ENCODE data around the gene KCNMA1.
A peak's percentile ranks its signal among the peaks of the same experiment; 100 is the strongest.

The KCNMA1 gene

GRCh38 chr10:77109351-77109994, 528.1 kb downstream of the KCNMA1 start:
- H3K4ac ChIP-seq (ENCODE audit: low read depth in 1 of 2, low read length in 2 of 2): no peak overlapping the region
- no peaks in the 10 kb centered on the region for H3K9me3 ChIP-seq (ENCODE audit: control insufficient read depth, low read length)
- no peak overlapping the region for H4K91ac ChIP-seq (ENCODE audit: low read length)
- peaks cover 1% of the 10 kb centered on the region for H3K79me1 ChIP-seq (replicated peaks; ENCODE audit: low read length, poor library complexity, severe bottlenecking)
- DNase-seq: no peak
- no peak overlapping the region for H2BK15ac ChIP-seq (ENCODE audit: low read depth, poor library complexity, severe bottlenecking)
- no peak overlapping the region for H3K4me3 ChIP-seq (ENCODE audit: insufficient read depth in 1 of 2, low read depth in 1 of 2, low read length in 2 of 2)
- H3K18ac ChIP-seq (ENCODE audit: low read depth in 1 of 2, low read length in 2 of 2): no peak overlapping the region
- H3K9ac ChIP-seq (ENCODE audit: low read length): no peak overlapping the region
- H2AFZ ChIP-seq (ENCODE audit: low read depth, low read length): no peak overlapping the region
- no peak overlapping the region for H4K8ac ChIP-seq (ENCODE audit: low read length)
- H3K27me3 ChIP-seq (ENCODE audit: control insufficient read depth in 1 of 2, insufficient read depth in 1 of 2, low read length in 2 of 2): no peaks in the 10 kb centered on the region
- H3K4me2 ChIP-seq (ENCODE audit: low read length, poor library complexity, severe bottlenecking): no peak overlapping the region
- WGBS: 92% methylated on average over 9 of the region's 9 CpGs
- peaks cover 0 to 2% of the 10 kb centered on the region in 2 experiments for H3K36me3 ChIP-seq (ENCODE audit: control insufficient read depth in 1 of 2, insufficient read depth in 2 of 2, low read depth in 1 of 2, low read length in 2 of 2)
- H3K23ac ChIP-seq (ENCODE audit: low read length in 2 of 2): no peak overlapping the region
- no peak overlapping the region for H2BK12ac ChIP-seq (ENCODE audit: low read length in 2 of 2)
- peaks cover 11% of the 10 kb centered on the region for H3K4me1 ChIP-seq (ENCODE audit: control insufficient read depth, insufficient read depth, low read depth, low read length)
- H2AK5ac ChIP-seq (ENCODE audit: low read length, severe bottlenecking): no peak overlapping the region
- no peak overlapping the region for H3K27ac ChIP-seq (ENCODE audit: low read length, poor library complexity, severe bottlenecking)
- no peak overlapping the region for H3K14ac ChIP-seq (ENCODE audit: low read length in 2 of 2)
- no peak overlapping the region for H2BK120ac ChIP-seq (ENCODE audit: low read depth, low read length)
- H2BK5ac ChIP-seq (ENCODE audit: low read depth, low read length, poor library complexity, severe bottlenecking): no peak overlapping the region

DNA sequence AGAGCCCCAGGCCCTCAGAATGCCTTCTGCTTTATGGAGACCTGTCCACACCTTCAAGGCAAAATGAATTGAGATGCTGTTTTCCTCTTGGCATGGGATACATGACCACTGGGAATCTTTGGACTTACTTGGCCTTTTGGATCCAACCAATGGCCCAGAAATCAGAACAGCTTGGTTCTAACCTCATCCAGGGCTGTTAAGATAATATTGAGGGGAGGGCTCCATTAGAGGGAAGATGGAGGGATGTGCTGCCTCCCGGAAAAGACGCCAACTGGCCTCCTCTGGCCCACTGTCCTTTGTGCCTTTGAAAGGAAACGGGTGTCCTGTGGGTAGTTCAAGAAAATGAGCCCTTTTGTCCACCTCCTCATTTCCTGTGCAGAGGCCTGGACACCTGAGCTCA, 530.9 kb downstream of the KCNMA1 start:
- Histone ChIP-seq H2BK5ac (ENCODE audit: low read depth, low read length, poor library complexity, severe bottlenecking) (no peak overlapping the region), H3K27me3 (ENCODE audit: control insufficient read depth in 1 of 2, insufficient read depth in 1 of 2, low read length in 2 of 2) (no peaks in the 10 kb centered on the region), H3K4me3 (ENCODE audit: insufficient read depth in 1 of 2, low read depth in 1 of 2, low read length in 2 of 2) (no peak overlapping the region), H3K4me1 (ENCODE audit: control insufficient read depth, insufficient read depth, low read depth, low read length) (peaks cover 8% of the 10 kb centered on the region), H3K79me1 (replicated peaks; ENCODE audit: low read length, poor library complexity, severe bottlenecking) (peaks cover 1% of the 10 kb centered on the region), H3K4ac (ENCODE audit: low read depth in 1 of 2, low read length in 2 of 2) (no peak overlapping the region), H2AK5ac (ENCODE audit: low read length, severe bottlenecking) (no peak overlapping the region), H2BK15ac (ENCODE audit: low read depth, poor library complexity, severe bottlenecking) (no peak overlapping the region), H4K91ac (ENCODE audit: low read length) (no peak overlapping the region), H3K4me2 (ENCODE audit: low read length, poor library complexity, severe bottlenecking) (no peak overlapping the region), H3K14ac (ENCODE audit: low read length in 2 of 2) (no peak overlapping the region), H3K9ac (ENCODE audit: low read length) (no peak overlapping the region), H2AFZ (ENCODE audit: low read depth, low read length) (no peak overlapping the region), H3K18ac (ENCODE audit: low read depth in 1 of 2, low read length in 2 of 2) (no peak overlapping the region), H2BK12ac (ENCODE audit: low read length in 2 of 2) (no peak overlapping the region), H3K27ac (ENCODE audit: low read length, poor library complexity, severe bottlenecking) (no peak overlapping the region), H2BK120ac (ENCODE audit: low read depth, low read length) (no peak overlapping the region), H3K23ac (ENCODE audit: low read length in 2 of 2) (no peak overlapping the region), H3K9me3 (ENCODE audit: control insufficient read depth, low read length) (no peaks in the 10 kb centered on the region), H3K36me3 (ENCODE audit: control insufficient read depth in 1 of 2, insufficient read depth in 2 of 2, low read depth in 1 of 2, low read length in 2 of 2) (peaks cover 0 to 2% of the 10 kb centered on the region in 2 experiments), H4K8ac (ENCODE audit: low read length) (no peak overlapping the region)
- DNase-seq: no peak
- WGBS: 82% methylated on average over 3 of the region's 3 CpGs

GRCh38 chr10:77105761-77106221, 531.8 kb downstream of the KCNMA1 start:
- H3K9me3 ChIP-seq (ENCODE audit: control insufficient read depth, low read length): no peaks in the 10 kb centered on the region
- H3K36me3 ChIP-seq (ENCODE audit: control insufficient read depth in 1 of 2, insufficient read depth in 2 of 2, low read depth in 1 of 2, low read length in 2 of 2): peaks cover 0 to 2% of the 10 kb centered on the region in 2 experiments
- H2BK12ac ChIP-seq (ENCODE audit: low read length in 2 of 2): no peak overlapping the region
- H3K18ac ChIP-seq (ENCODE audit: low read depth in 1 of 2, low read length in 2 of 2): no peak overlapping the region
- H3K9ac ChIP-seq (ENCODE audit: low read length): peak overlapping the region; percentile 68
- no peak overlapping the region for H2AK5ac ChIP-seq (ENCODE audit: low read length, severe bottlenecking)
- H2BK15ac ChIP-seq (ENCODE audit: low read depth, poor library complexity, severe bottlenecking): no peak overlapping the region
- H3K4me2 ChIP-seq (ENCODE audit: low read length, poor library complexity, severe bottlenecking): no peak overlapping the region
- peaks cover 1% of the 10 kb centered on the region for H3K79me1 ChIP-seq (replicated peaks; ENCODE audit: low read length, poor library complexity, severe bottlenecking)
- WGBS: 84% methylated on average over 5 of the region's 5 CpGs
- no peak overlapping the region for H3K23ac ChIP-seq (ENCODE audit: low read length in 2 of 2)
- H3K4me3 ChIP-seq (ENCODE audit: insufficient read depth in 1 of 2, low read depth in 1 of 2, low read length in 2 of 2): peak overlapping the region in 1 of 2 experiments; percentile 42
- no peak for DNase-seq
- H3K27me3 ChIP-seq (ENCODE audit: control insufficient read depth in 1 of 2, insufficient read depth in 1 of 2, low read length in 2 of 2): no peaks in the 10 kb centered on the region
- H3K14ac ChIP-seq (ENCODE audit: low read length in 2 of 2): no peak overlapping the region
- H4K8ac ChIP-seq (ENCODE audit: low read length): no peak overlapping the region
- no peak overlapping the region for H3K4ac ChIP-seq (ENCODE audit: low read depth in 1 of 2, low read length in 2 of 2)
- no peak overlapping the region for H3K27ac ChIP-seq (ENCODE audit: low read length, poor library complexity, severe bottlenecking)
- H2BK120ac ChIP-seq (ENCODE audit: low read depth, low read length): no peak overlapping the region
- H2AFZ ChIP-seq (ENCODE audit: low read depth, low read length): no peak overlapping the region
- no peak overlapping the region for H4K91ac ChIP-seq (ENCODE audit: low read length)
- no peak overlapping the region for H2BK5ac ChIP-seq (ENCODE audit: low read depth, low read length, poor library complexity, severe bottlenecking)
- peaks cover 5% of the 10 kb centered on the region for H3K4me1 ChIP-seq (ENCODE audit: control insufficient read depth, insufficient read depth, low read depth, low read length)

GRCh38 chr10:77104459-77104980, 533.1 kb downstream of the KCNMA1 start:
- Histone ChIP-seq H3K9me3 (ENCODE audit: control insufficient read depth, low read length) (no peaks in the 10 kb centered on the region), H2BK5ac (ENCODE audit: low read depth, low read length, poor library complexity, severe bottlenecking) (no peak overlapping the region), H2AK5ac (ENCODE audit: low read length, severe bottlenecking) (no peak overlapping the region), H3K4ac (ENCODE audit: low read depth in 1 of 2, low read length in 2 of 2) (no peak overlapping the region), H2BK15ac (ENCODE audit: low read depth, poor library complexity, severe bottlenecking) (no peak overlapping the region), H3K4me2 (ENCODE audit: low read length, poor library complexity, severe bottlenecking) (no peak overlapping the region), H2AFZ (ENCODE audit: low read depth, low read length) (no peak overlapping the region), H2BK120ac (ENCODE audit: low read depth, low read length) (no peak overlapping the region), H3K9ac (ENCODE audit: low read length) (peak overlapping the region; percentile 68), H2BK12ac (ENCODE audit: low read length in 2 of 2) (no peak overlapping the region), H4K91ac (ENCODE audit: low read length) (no peak overlapping the region), H3K4me3 (ENCODE audit: insufficient read depth in 1 of 2, low read depth in 1 of 2, low read length in 2 of 2) (no peak overlapping the region), H3K27me3 (ENCODE audit: control insufficient read depth in 1 of 2, insufficient read depth in 1 of 2, low read length in 2 of 2) (no peaks in the 10 kb centered on the region), H3K79me1 (replicated peaks; ENCODE audit: low read length, poor library complexity, severe bottlenecking) (peaks cover 1% of the 10 kb centered on the region), H3K4me1 (ENCODE audit: control insufficient read depth, insufficient read depth, low read depth, low read length) (peaks cover 5% of the 10 kb centered on the region), H4K8ac (ENCODE audit: low read length) (no peak overlapping the region), H3K27ac (ENCODE audit: low read length, poor library complexity, severe bottlenecking) (no peak overlapping the region), H3K18ac (ENCODE audit: low read depth in 1 of 2, low read length in 2 of 2) (no peak overlapping the region), H3K36me3 (ENCODE audit: control insufficient read depth in 1 of 2, insufficient read depth in 2 of 2, low read depth in 1 of 2, low read length in 2 of 2) (peaks cover 0 to 2% of the 10 kb centered on the region in 2 experiments), H3K23ac (ENCODE audit: low read length in 2 of 2) (no peak overlapping the region), H3K14ac (ENCODE audit: low read length in 2 of 2) (no peak overlapping the region)
- peak; percentile 74 for DNase-seq
- 33% methylated on average over 3 of the region's 4 CpGs for WGBS

Measured in mesenchymal stem cell (in vitro differentiated cells and primary cell).